IMR-90 (cell line): ENCODE data around the gene THSD1. TPM values are rescaled to one million over a fixed set of nuclear protein-coding genes. Genes with fewer than 3 reads are reported as not detected.

Experiments
- CEBPB ChIP-seq: IDR thresholded peaks from 2 replicates; pipeline ENCODE4 v1.6.1; 2012; ENCODE audit warnings: low read depth, low read length, improper control_type of control experiment
- RFX5 ChIP-seq: IDR thresholded peaks from 2 replicates; pipeline ENCODE4 v1.8.0; 2012; ENCODE audit warnings: low read depth, mild to moderate bottlenecking, low read length, moderate library complexity
- polyA plus RNA-seq, 3 experiments: library from polyadenylated mRNA; depleted of rRNA; stranded (reverse); fragments of >200 nt; gene quantifications; 2 replicates each; pipeline ENCODE4 v1.2.3, GENCODE V29; 2012; ENCODE audit warnings: low replicate concordance in 1 of 3
- total RNA-seq: library from RNA; depleted of rRNA; stranded (reverse); fragments of >200 nt; gene quantifications from 2 replicates; pipeline ENCODE4 v1.2.3, GENCODE V29; 2012
- TF ChIP-seq, protein P1 (sequence below): conservative IDR thresholded peaks from 2 replicates; pipeline ENCODE4 v1.5.1; 2012; ENCODE audit warnings: mild to moderate bottlenecking, low read depth, low read length, improper control_type of control experiment

The THSD1 gene
- total and polyA plus RNA-seq, 2 of the 4 experiments (the other 2 are of a cell fraction) = 12.1 to 19.0 TPM

DNA sequence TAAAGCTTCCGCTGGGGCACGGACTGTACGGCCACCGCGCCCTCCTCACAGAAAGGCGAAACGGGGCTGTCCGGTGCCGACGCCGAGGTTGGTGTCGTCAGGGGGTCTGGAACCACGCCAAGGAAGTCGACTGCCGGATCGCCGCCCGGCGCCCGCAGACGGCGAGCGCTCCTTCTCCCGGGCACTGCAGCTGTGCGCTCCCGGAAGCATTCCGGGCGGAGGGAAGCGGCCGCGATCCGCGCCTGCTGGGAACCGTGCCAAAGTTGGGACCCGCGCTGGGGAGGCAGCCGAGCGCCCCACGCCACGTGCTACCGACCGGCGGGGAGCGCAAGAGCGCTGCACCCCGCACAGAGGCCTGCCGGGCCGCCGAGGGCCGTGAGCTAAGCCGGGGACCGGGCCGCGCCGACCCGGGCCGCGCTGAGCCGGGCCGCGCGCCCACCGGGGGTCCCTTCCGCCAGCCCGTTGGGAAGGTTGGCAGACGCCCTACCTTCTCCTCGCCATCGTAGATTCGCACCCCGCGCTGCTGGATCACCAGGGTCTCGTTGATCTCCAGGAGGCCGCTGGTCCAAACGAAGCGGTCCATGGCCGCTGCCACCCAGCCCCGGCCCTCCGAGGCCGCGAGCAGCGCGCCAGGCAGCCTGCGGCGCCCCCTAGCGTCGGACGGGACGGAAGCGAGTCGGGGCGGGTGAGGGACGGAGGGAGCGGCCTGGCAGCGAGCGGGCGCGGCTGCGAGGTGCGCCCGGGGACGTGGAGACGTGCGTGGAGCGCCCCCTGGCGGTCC is 44.2 kb upstream of the THSD1 start, which contains the start of gene VPS36 (continued):
- TF ChIP-seq, protein P1, sequence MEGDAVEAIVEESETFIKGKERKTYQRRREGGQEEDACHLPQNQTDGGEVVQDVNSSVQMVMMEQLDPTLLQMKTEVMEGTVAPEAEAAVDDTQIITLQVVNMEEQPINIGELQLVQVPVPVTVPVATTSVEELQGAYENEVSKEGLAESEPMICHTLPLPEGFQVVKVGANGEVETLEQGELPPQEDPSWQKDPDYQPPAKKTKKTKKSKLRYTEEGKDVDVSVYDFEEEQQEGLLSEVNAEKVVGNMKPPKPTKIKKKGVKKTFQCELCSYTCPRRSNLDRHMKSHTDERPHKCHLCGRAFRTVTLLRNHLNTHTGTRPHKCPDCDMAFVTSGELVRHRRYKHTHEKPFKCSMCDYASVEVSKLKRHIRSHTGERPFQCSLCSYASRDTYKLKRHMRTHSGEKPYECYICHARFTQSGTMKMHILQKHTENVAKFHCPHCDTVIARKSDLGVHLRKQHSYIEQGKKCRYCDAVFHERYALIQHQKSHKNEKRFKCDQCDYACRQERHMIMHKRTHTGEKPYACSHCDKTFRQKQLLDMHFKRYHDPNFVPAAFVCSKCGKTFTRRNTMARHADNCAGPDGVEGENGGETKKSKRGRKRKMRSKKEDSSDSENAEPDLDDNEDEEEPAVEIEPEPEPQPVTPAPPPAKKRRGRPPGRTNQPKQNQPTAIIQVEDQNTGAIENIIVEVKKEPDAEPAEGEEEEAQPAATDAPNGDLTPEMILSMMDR = peak; percentile 99
- 0 out of 2 replicates have a peak, but pooled peaks have one; percentile 8 for TF ChIP-seq RFX5
- 0 out of 2 replicates have a peak, but pooled peaks have one; percentile 16 for TF ChIP-seq CEBPB
